AG08396 (cell line): Measurements from ENCODE around the gene OSER1.

Experiments used
- DNase-seq: peaks from one replicate; pipeline ENCODE4 v3.0.0; 2012; ENCODE audit warnings: low spot score, mixed read lengths

Gene OSER1

DNA sequence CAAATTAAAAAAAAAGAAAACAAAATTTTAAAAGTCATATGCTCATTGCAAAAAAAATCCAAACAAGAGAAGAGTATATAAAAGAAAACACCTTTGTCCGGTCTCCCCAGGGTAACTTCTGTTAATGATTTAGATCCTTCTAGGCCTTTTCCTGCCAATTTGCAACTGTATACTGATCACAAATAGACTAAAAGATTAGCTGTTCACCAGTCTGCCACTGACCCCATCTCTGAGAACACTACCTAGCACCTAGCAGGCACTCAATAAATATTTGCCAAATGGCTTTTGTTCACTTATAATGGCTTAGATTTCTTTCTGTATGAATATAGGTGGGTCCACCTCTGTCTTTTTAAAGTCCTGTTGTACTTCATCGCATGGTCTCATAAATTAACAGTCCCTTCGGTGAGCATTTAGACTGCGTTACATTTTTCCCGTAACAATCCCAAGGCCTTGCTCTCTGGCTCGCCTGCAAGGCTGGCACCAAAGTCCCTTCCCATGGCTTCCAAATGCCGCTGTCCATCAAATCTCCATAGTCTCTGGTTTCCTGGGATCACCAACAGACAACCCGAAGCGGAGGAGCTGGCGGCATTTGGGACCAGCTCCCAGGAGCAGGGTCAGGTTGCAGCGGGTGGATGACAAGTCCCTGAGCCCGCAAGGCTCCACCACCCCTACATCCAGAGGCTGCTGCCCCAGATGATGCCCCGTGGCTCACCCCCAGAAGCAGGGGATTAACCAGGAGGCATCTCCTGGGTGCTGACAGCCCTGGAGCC lies 35.4 kb downstream of the OSER1 start:
- DNase-seq = no peak

DNA sequence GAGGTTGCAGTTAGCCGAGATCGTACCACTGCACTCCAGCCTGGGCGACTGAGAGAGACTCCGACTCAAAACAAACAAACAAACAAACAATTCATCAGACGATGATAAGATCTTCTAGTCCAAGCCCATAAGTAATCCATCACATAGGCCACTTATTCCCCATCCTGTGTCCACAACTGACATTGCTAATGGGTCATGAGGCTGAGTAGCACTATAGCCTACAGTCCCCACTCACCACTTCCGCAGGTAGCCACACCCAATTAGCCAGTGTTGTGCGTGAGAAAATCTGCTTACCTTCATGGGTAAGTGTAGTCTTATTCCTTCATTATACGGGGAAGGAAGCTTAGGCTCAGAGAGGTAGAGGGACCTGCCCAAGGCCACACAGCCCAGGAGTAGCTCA lies 36.7 kb downstream of the OSER1 start:
- DNase-seq = no peak

DNA sequence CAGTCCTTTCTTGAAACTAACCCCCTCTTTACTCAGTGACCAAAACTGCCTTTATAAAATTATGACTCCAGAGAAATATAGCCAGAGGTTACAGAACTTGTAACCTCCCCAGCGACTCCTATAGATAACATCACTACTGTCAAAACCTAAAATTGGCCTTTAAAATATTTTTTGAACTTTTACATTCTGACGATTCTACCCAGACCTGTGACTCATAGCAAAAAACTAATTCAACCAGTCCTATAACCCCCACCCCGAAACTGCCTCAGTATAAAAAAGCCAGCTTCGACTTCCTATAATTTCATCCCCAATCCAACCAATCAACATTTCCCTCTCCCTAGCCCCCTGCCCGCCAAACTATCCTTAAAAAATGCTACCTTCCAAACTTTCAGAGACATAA lies 37.5 kb downstream of the OSER1 start:
- DNase-seq = no peak

DNA sequence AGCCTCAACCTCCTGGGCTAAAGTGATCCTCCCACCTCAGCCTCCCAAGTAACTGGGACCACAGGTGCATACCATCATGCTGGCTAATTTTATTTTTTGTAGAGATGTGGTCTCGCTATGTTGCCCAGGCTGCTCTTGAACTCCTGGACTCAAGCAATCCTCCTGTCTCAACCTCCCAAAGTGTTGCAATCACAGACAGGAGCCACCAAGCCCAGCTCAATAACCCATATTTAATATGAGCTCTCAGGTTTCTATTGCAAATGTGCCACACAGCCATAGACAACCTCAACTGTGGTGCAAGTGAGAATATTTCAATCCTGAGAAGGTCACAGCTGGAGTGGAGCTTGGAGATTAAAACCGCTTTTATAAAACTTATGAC lies 38.0 kb downstream of the OSER1 start:
- no peak for DNase-seq

DNA sequence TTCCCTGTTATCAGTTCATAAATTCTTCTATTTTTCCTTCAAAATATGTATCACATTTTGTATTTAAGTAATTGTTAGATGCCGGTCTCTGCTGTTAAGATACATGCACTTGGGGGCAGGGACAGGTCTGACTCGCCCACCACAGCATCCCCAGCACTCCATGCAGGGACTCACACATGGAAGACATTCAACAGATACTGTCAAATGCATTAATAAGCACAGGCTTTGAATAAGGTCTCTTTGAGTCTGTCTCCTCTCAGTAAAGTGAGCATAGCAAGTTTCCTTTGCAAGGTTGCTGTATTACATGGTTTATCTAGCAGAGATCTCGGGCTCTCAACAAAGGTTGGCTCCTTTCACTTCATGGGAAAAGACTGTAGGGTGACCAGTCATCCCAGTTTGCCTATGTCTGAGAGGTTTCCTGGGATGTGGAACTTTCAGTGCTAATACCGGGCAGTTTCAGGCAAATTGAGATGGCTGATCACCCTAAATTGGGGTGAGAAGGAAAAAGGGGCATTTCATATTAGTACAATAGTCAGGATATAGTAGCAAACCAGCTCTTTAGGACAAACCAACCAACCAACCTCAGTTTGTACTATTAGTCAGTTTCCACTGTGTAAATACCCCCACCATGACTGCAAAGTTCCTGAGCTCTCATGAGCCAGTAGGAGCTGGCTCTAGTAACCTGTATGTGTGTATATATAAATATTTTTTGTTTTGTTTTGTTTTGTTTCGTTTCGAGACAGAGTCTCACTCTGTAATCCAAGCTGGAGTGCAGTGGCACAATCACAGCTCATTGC lies 38.6 kb downstream of the OSER1 start:
- DNase-seq = no peak

DNA sequence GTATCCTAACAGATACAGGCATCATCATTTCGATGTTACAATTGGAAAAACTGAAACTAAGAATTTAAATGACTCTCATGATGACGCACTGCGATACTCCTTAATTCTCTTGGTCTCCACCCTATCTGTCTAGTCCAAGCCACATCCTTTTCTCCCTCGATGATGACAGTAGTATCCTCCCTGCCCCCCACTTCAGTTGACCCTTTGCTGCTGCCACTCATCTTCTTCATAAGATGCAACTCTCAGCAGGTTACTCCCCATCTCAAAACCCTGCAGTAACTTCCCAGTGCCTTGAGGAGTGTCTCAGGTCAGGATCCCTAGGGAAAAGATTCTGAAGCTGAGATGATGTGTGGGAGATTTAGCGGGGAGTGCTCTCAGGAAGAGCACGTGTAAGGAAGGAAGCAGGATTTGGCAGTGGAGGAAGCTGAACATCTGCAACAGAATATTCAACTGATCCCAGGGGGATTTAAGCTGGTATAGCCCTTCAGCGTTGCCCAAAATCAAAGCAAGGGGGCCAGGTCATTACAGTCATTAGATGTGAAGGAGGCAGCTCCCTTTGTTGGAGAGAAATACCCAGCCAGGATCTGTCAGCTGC lies 39.7 kb downstream of the OSER1 start:
- no peak for DNase-seq

DNA sequence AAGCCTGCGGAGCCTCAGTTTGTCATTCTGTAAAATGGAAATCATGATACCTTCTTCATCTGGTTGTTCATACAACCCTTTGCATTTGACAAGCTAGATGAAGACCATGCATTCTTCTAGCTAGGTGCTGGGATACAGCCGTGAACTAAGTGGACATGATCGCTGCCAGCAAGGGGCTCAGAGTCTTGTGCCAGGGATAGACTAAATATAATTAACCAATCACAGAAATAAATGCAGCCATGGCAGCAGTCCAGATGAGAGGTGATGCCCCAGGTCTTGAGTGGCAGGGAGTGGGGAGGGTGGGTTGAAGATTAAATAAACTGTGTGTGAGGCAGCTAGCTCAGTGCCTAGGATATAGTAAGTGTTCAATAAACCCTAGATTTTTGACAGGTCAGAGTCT lies 42.8 kb downstream of the OSER1 start:
- no peak for DNase-seq

DNA sequence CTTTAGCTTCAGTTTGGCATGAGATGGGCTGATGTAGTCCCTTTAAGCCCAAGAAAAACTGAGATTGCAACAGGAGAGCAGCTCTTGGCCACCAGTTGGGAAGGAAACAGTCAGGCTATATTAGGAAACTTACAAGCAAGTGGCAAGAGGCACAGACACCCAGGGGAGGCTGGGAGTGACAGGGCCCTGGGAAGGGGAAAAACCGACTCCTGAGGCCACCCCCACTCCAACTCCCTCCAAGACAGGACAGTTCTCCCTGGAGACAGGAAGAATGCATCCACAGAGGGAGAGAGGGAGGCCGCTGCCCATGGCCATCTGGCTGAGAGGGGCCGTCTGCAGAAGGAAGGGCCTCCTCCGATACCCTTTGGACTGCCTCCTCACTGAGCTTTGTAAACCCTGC lies 44.1 kb downstream of the OSER1 start:
- DNase-seq = peak; percentile 76

DNA sequence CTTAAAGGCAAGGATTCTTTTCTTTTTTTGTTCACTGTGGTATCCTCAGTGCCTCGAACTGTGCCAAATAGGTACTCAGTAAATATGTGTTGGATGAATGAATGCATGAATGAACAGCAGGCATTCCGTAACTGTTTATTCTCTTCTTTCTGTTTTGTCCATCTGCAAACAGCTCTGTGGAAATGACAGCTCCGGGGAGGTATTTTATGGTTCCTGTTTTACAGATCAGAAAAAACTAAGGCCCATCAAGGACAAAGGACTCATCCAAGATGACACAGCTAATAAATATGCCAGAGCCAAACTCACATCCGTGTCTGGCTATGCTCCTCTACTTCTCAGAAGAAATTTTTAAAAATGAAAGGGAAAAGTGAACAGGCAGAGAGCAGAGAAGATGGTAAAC lies 44.6 kb downstream of the OSER1 start:
- DNase-seq = peak; percentile 70

DNA sequence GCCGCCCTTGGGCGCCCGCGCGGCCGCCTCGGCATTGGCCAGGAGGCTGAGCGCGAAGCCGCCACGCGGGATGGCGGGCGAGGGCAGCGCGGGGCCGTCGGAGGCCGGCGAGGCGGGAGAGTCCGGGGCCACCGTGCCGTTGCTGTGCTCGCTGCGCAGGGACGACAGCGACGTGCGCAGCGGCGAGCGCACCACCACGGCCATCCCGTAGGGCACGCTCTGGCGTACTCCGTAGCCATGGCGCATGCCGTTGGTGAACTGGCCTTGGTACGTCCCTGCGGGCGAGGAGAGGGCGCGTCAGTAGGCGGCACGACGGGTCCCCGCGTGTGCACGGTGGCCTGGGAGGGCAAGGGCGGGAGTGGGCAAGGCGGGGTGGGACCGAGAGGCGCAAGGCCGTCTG lies 50.4 kb downstream of the OSER1 start:
- DNase-seq = no peak

DNA sequence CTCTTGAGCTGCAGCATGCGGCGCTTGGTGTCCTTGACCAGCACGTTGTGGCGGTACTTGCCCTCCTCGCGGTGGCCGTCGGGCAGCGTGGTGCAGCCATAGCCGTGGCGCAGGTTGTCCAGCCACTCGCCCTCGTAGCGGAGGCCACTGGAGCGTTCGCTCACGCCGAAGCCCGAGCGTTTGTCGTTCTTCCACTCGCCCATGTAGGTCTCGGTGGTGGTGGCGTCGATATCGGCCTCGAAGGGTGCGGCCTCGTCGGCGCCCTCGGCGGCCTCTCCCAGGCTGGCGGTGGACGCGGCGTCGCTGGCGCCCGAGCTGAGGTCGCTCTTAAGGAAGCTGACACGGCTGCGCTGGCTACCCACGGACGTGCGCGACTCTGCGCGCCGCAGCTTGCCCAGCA lies 50.9 kb downstream of the OSER1 start:
- DNase-seq = no peak

DNA sequence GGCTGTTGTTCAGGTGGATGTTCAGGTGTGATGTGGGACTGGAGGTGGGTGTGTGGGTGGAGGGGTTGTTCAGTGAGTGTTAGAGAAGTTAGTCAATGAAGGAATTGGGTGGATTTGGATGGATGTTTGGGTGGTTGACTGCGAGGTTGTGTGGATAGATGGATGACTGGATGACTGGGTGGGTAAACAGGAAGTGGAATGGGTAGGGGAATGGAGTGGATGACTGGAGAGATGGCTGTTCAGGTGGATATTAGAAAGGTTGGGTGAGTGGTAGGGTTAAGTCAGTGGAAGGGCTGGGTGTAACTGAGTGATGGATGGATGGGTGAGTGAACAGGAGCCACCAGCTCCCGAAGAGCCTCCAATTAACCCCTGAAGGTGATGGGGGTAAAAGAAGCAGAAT lies 51.4 kb downstream of the OSER1 start:
- no peak for DNase-seq

DNA sequence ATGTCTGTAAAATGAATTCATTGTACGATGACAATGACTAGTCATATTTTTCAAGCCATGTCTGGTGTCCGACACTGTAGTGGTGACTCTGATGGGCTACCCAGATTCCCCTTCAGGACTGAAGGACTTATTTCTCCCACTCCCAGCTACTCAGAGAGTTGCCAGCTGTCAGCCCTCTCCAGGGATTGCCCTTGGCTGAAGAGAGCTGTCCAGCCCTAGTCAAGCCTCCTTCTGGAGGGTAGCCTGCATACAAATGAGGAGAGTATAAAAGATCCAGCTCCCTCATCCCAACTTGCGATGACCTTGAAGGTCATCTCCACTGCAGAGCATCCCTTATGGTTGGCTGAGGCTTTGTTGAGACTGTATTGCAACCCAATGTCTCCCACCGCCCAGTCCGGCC lies 53.5 kb downstream of the OSER1 start:
- no peak for DNase-seq

DNA sequence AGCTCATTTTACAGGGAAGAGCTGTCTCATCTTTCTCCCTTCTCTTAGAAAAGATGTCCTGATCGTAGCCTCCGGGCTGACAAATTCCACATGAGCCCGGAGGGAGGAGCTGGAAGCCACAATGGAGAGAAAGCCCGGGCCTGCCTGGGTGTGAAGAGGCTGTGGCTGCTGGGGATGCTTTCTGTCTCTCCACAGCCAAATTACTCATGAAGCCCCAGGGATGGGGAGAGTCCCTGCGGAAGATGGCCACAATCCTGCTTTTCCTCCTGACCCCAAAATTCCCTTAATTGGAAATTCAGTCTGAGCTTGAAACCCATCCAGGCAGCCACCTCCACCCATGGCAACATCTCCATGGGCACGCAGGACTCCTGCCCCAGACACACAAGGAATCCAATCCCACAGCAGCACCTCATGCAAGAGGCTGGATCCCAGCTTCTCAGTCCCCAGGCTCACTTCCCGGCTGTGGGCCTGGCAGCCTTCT lies 56.0 kb downstream of the OSER1 start:
- DNase-seq = peak; percentile 40

DNA sequence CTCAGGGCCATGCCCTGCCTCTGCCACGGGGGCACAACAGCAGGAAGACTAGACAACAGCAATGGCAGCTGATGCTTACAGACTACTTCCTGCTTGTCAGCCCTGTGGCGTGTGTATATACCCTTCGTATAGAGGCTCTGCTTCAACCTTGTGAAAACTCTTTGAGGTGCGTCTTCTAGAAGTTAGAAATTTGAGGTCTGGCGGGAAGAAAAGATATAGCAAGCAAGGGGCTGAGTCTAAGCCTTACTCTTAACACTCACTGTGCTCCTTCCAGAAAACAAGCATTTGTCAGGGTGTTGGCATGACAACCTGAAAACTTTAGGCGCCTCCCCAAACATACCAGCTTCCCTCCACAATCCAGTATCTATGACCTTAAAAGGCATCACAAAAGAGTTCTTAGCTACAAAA lies 56.9 kb downstream of the OSER1 start:
- peak; percentile 64 for DNase-seq

DNA sequence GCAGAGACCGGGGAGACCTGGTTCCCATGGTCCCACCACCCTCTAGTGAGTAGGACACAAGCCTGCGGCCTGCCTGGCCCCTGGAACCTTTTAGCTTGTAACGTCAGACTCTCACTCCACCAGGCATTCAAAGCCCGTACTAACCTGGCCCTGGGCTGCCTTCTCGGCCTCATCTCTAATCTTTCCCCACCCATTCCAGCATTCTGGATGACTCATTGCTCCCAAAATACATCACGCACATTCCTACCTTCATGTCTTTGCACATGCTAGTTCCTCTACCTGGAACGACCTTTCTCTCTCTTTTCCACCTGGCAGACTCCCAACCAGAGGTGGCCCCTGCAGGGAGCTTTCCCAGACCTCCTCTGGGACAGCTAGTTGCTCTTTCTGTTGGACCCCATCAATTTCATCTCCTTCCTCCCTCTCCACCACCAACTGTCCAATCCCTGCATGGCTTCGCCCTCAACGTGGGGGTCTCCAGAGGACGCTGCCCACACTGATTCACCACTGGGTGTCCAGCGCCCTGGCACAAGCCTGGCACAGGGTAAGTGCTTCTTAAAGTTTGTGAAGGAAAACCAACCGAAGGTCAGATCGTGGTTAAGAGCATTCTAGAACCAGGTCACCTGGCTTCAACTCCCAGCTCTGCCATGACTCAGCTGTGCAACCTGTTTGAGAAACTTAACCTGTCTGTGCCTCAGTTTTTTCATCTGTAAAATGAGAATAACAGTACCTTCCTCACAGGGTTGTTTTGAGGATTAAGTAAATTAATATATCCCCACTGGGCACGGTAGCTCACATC lies 58.8 kb downstream of the OSER1 start:
- DNase-seq = no peak

DNA sequence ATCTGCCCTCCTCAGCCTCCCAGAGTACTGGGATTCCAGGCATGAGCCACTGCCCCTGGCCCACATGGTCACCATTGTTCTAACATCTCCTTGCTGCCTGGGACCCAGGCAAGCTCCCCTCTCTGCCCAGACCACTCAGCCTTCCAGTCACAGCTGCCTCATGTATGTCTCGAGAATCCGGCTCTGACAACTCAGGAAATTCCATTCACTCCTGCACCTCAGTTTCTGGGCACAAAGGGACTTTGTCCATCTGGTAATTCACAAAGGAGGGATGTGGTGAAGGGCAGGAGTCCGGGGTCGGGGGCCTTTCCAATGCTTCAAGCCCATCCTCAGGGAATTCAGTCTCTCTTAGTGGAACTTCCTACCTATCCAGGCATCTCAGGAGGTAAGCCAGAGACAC lies 64.3 kb downstream of the OSER1 start:
- no peak for DNase-seq
